ENCODE measurements around the gene EFCC1.
A peak's percentile ranks its signal among the peaks of the same experiment; 100 is the strongest.

The EFCC1 gene

GRCh38 chr3:128994581-128995546 is 6.2 kb upstream of the EFCC1 start:
- DNase-seq: peak; percentile 29

GRCh38 chr3:128995737-128996136 is 5.4 kb upstream of the EFCC1 start:
- DNase-seq: no peak

- no peak for DNase-seq
Observed at GRCh38 chr3:128996200-128996599, 4.9 kb upstream of the EFCC1 start.

GRCh38 chr3:128996726-128997125 is 4.4 kb upstream of the EFCC1 start:
- no peak for DNase-seq

GRCh38 chr3:128997486-128998133 is 3.5 kb upstream of the EFCC1 start:
- DNase-seq: no peak

GRCh38 chr3:128998561-128998960 is 2.5 kb upstream of the EFCC1 start:
- DNase-seq: no peak

- DNase-seq: no peak
Observed at GRCh38 chr3:128999102-128999501, 2.0 kb upstream of the EFCC1 start.

- DNase-seq: no peak
Observed at GRCh38 chr3:129000742-129001100, 383 bp upstream of the EFCC1 start.

GRCh38 chr3:129001806-129002572 is 885 bp downstream of the EFCC1 start:
- peak; percentile 69 for DNase-seq

- DNase-seq: no peak
Observed at GRCh38 chr3:129002573-129003569, 1.8 kb downstream of the EFCC1 start.

- DNase-seq: peak; percentile 62
Observed at GRCh38 chr3:129003578-129004112, 2.5 kb downstream of the EFCC1 start.

- DNase-seq: no peak
Observed at GRCh38 chr3:129004639-129005295, 3.7 kb downstream of the EFCC1 start.

GRCh38 chr3:129005526-129006303 is 4.6 kb downstream of the EFCC1 start:
- no peak for DNase-seq

- DNase-seq: no peak
Observed at GRCh38 chr3:129006864-129007263, 5.8 kb downstream of the EFCC1 start.

GRCh38 chr3:129007792-129008191 is 6.7 kb downstream of the EFCC1 start:
- no peak for DNase-seq

GRCh38 chr3:129009266-129009665 is 8.2 kb downstream of the EFCC1 start:
- DNase-seq: no peak

GRCh38 chr3:129010310-129010956 is 9.3 kb downstream of the EFCC1 start:
- DNase-seq: no peak

- DNase-seq: no peak
Observed at GRCh38 chr3:129013491-129013891, 12.4 kb downstream of the EFCC1 start.

- no peak for DNase-seq
Observed at GRCh38 chr3:129014148-129014547, 13.0 kb downstream of the EFCC1 start.

GRCh38 chr3:129014793-129015345 is 13.8 kb downstream of the EFCC1 start:
- DNase-seq: no peak
